Adrenal gland (tissue), 12 donors: ENCODE measurements around the gene TOR1AIP1. TPM values are rescaled to one million over a fixed set of nuclear protein-coding genes. Genes with fewer than 3 reads are reported as not detected.

ENCODE experiments used
- DNase-seq, 7 donors: peaks; one replicate each; pipeline ENCODE4 v3.0.0-alpha.2; 2019 to 2020
- H3K27ac ChIP-seq, 5 donors: fragments of 200-600 bp; sonication (generic) in 4 of 5; 1 replicate in 3 of 5; 2 replicates in 2 of 5; pipeline versions ENCODE4 v1.5.1 to v1.8.0; 2016 to 2020; ENCODE audit warnings: mild to moderate bottlenecking in 1 of 5
- H3K27me3 ChIP-seq: fragments of 200-600 bp; 2 replicates; pipeline ENCODE4 v1.8.0; 2021
- H3K36me3 ChIP-seq, 2 donors: fragments of 200-600 bp; replicated peaks in 1 of 2; 1 replicate in 1 of 2; 2 replicates in 1 of 2; pipeline versions ENCODE4 v1.5.1 to v1.8.0; 2018 to 2022
- H3K4me1 ChIP-seq, 2 donors: fragments of 200-600 bp; replicated peaks in 1 of 2; 1 replicate in 1 of 2; 2 replicates in 1 of 2; pipeline versions ENCODE4 v1.5.1 to v1.8.0; 2018 to 2021
- H3K4me3 ChIP-seq, 4 donors: fragments of 200-600 bp; sonication (generic) in 3 of 4; one replicate each; pipeline ENCODE4 v1.5.1; 2016 to 2018
- H3K9me3 ChIP-seq, 3 donors: fragments of 200-600 bp; sonication (generic) in 1 of 3; replicated peaks in 1 of 3; 1 replicate in 2 of 3; 2 replicates in 1 of 3; pipeline versions ENCODE4 v1.5.1 to v1.8.0; 2016 to 2021
- POLR2A ChIP-seq, 2 donors: fragments of 450-650 bp; IDR thresholded peaks; one replicate each; pipeline ENCODE4 v1.6.1; 2017; ENCODE audit warnings: antibody characterized with exemption in 2 of 2, mild to moderate bottlenecking in 2 of 2, moderate library complexity in 1 of 2
- whole genome bisulfite sequencing, 4 donors: extraction: QIAGEN DNeasy Blood & Tissue Kit in 2 of 4; methylation state at CpG; one replicate each; pipeline versions ENCODE4 v1.1.5 to v1.1.7; 2013 to 2017; 5-methylcytosine and 5-hydroxymethylcytosine counted together
- intact Hi-C, 2 donors: fragments of 100-400 bp; cut with DNase I; formaldehyde crosslinking; loops; one replicate each; pipeline versions ENCODE4 v1.14.1 to v1.15.0; 2022 to 2023
- polyA plus RNA-seq, 3 donors: library from polyadenylated mRNA; stranded (reverse); fragments of 200-250 nt in 2 of 3; fragments of 350-450 nt in 1 of 3; fragmentation: Illumina TruSeq in 1 of 3; extraction: RNeasy Lipid Tissue Mini Kit (QIAGEN cat#74804) in 1 of 3; gene quantifications; one replicate each; pipeline ENCODE4 v1.2.3, GENCODE V29; 2013 to 2014
- total RNA-seq, 9 donors: library from RNA; depleted of rRNA in 4 of 9; stranded (reverse); fragments of >200 nt in 4 of 9; fragments of 120-200 nt in 1 of 9; fragmentation: NEBNext Ultra II Directional in 1 of 9; extraction: Animal tissue kit (Norgen Biotek cat#: 25700) in 1 of 9; gene quantifications; one replicate each; pipeline versions ENCODE4 v1.1.0 to v1.2.4, GENCODE V29; 2013 to 2023
- TF ChIP-seq, protein P1 (sequence below), 6 experiments: fragments of 450-650 bp in 4 of 6; fragments of 200-600 bp in 2 of 6; sonication (generic) in 1 of 6; IDR thresholded peaks; 1 replicate in 5 of 6; 2 replicates in 1 of 6; pipeline versions ENCODE4 v1.5.1 to v1.8.0; 2016 to 2021; ENCODE audit warnings: antibody characterized with exemption in 6 of 6, mild to moderate bottlenecking in 2 of 6, moderate library complexity in 1 of 6
- donor health status: healthy with polysubstance abuse.
- donor health status: Bipolar disorder and iron deficiency.
- donor health status: DM: yes; HTN: yes; CAD: no.
- donor health status: DM: no; HTN: no; CAD: no.
- donor health status: DM: no; HTN: no; CAD: no.
- donor health status: DM: yes; HTN: yes; CAD: no.

The TOR1AIP1 gene
- total and polyA plus RNA-seq, 12 donors, result 22.5 to 99.6 (median 58.1) TPM

DNA sequence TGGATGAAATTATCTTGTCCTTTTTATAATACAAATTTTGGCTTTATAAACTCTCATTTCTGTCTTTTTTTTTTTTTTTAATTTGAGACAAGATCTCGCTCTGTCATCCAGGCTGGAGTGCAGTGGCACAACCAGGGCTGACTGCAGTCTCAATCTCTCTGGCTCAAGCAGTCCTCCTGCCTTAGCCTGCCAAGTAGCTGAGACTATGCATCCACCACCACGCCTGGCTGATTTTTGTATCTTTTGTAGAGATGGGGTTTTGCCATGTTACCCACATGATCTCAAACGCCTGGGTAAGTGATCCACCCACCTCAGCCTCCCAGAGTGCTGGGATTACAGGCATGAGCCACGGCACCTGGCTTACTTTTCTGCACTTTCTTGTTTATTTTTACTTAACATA, 7.5 kb downstream of the TOR1AIP1 start:
- Histone ChIP-seq H3K36me3 (peaks cover 0 to 56% of the 10 kb centered on the region in 2 donors), H3K27me3 (no peaks in the 10 kb centered on the region), H3K9me3 (no peaks in the 10 kb centered on the region), H3K27ac (no peak overlapping the region), H3K4me1 (peaks cover 0 to 34% of the 10 kb centered on the region in 2 donors), H3K4me3 (no peak overlapping the region)
- 78 to 91% (median 83%) methylated on average over 4 of the region's 4 CpGs for WGBS, 4 donors
- no peak for DNase-seq
- intact Hi-C loops, result loop anchor here in 1 of 2 donors (10.0 kb wide), 1 partner anchor 65 kb away; the partner anchor contains the start of gene CEP350
- TF ChIP-seq, protein P1, sequence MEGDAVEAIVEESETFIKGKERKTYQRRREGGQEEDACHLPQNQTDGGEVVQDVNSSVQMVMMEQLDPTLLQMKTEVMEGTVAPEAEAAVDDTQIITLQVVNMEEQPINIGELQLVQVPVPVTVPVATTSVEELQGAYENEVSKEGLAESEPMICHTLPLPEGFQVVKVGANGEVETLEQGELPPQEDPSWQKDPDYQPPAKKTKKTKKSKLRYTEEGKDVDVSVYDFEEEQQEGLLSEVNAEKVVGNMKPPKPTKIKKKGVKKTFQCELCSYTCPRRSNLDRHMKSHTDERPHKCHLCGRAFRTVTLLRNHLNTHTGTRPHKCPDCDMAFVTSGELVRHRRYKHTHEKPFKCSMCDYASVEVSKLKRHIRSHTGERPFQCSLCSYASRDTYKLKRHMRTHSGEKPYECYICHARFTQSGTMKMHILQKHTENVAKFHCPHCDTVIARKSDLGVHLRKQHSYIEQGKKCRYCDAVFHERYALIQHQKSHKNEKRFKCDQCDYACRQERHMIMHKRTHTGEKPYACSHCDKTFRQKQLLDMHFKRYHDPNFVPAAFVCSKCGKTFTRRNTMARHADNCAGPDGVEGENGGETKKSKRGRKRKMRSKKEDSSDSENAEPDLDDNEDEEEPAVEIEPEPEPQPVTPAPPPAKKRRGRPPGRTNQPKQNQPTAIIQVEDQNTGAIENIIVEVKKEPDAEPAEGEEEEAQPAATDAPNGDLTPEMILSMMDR (IDR thresholded peaks at IDR 0.05), result no peak
- no peak for TF ChIP-seq POLR2A (IDR thresholded peaks at IDR 0.05)

DNA sequence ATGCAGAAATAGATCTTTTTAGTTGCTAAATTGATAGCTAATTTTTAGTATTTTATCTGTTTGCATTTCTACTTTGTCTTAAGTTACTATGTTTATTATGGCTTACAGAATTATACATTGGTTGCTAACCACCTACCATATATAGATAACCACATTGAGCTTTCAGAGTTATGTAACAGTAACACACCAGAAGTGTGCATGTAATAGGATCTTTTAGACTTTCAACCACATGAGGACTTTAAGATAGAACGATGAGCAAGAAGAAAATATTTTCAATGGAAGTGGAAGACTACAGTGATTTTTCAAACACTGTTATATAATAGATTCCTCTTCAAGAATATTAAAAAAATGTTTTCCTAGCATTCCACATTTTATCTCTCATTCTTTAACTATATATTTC, 28.8 kb downstream of the TOR1AIP1 start:
- peaks cover 0 to 51% of the 10 kb centered on the region in 2 donors for H3K36me3 ChIP-seq

DNA sequence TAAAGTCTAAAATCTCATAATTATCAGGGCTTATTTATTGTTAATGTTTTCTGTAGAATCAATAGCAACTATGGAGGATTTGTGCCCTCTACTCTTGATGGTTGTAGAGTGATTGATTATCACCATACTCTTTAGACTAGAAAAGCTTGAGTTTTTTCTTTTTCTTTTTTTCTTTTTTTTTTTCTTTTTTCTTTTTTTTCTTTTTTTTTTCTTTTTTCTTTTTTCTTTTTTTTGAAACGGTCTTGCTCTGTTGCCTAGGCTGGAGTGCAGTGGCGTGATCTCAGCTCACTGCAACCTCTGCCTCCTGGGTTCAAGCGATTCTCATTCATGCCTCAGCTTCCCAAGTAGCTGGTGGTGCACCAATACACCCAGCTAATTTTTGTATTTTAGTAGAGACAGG, 29.7 kb downstream of the TOR1AIP1 start:
- intact Hi-C loops, result loop anchor here in 1 of 2 donors (10.0 kb wide), 1 partner anchor 103 kb away; no protein-coding TSS in a partner anchor
- no peaks in the 10 kb centered on the region for H3K27me3 ChIP-seq
- DNase-seq, result no peak
- WGBS, 4 donors, result 96 to 100% (median 97%) methylated on average over 3 of the region's 3 CpGs
- H3K4me1 ChIP-seq, result no peaks in the 10 kb centered on the region
- H3K36me3 ChIP-seq, result peaks cover 0 to 59% of the 10 kb centered on the region in 2 donors
- TF ChIP-seq, protein P1 (IDR thresholded peaks at IDR 0.05), result no peak
- TF ChIP-seq POLR2A (IDR thresholded peaks at IDR 0.05), result no peak
- H3K4me3 ChIP-seq, result no peak overlapping the region
- H3K27ac ChIP-seq, result no peak overlapping the region
- H3K9me3 ChIP-seq, result no peaks in the 10 kb centered on the region

More for the DNA sequence above, 28.8 kb downstream of the TOR1AIP1 start:
- TF ChIP-seq, protein P1 (IDR thresholded peaks at IDR 0.05), result no peak
- no peak for TF ChIP-seq POLR2A (IDR thresholded peaks at IDR 0.05)
- no peak for DNase-seq
- intact Hi-C loops, result loop anchor here in 1 of 2 donors (10.0 kb wide), 1 partner anchor 104 kb away; no protein-coding TSS in a partner anchor
- Histone ChIP-seq H3K27ac (no peak overlapping the region), H3K4me3 (no peak overlapping the region), H3K9me3 (no peaks in the 10 kb centered on the region), H3K4me1 (no peaks in the 10 kb centered on the region), H3K27me3 (no peaks in the 10 kb centered on the region)
- 55 to 75% (median 66%) methylated on average over 1 of the region's 1 CpG for WGBS, 4 donors

DNA sequence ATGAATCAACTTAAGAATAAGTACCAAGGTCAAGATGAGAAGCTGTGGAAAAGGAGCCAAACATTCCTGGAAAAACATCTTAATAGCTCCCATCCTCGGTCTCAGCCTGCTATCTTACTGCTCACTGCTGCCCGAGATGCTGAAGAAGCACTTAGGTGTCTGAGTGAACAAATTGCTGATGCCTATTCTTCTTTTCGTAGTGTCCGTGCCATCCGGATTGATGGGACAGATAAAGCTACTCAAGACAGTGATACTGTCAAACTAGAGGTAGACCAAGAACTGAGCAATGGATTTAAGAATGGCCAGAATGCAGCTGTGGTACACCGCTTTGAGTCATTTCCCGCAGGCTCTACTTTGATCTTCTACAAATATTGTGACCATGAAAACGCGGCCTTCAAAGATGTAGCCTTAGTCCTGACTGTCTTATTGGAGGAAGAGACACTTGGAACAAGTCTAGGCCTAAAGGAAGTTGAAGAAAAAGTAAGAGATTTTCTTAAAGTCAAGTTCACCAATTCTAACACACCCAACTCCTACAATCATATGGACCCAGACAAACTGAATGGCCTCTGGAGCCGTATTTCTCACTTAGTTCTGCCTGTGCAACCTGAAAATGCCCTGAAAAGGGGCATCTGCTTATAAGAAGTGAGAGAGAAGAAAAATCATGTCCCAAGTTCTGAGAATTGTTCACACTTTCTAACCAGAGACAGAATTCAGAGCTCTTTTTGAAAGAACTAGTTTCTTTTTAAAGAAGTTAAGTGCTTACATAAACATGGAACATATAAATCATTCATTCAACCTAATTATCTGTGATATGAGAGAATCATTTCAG, 35.7 kb downstream of the TOR1AIP1 start:
- Histone ChIP-seq H3K4me3 (no peak overlapping the region), H3K9me3 (no peaks in the 10 kb centered on the region), H3K27me3 (no peaks in the 10 kb centered on the region), H3K4me1 (peaks cover 0 to 14% of the 10 kb centered on the region in 2 donors), H3K27ac (no peak overlapping the region), H3K36me3 (peaks cover 0 to 61% of the 10 kb centered on the region in 2 donors)
- WGBS, 4 donors, result 81 to 83% (median 82%) methylated on average over 10 of the region's 10 CpGs
- TF ChIP-seq POLR2A (IDR thresholded peaks at IDR 0.05), result no peak
- TF ChIP-seq, protein P1 (IDR thresholded peaks at IDR 0.05), result no peak
- intact Hi-C loops, result loop anchor here in 1 of 2 donors (10.0 kb wide), 1 partner anchor 97 kb away; no protein-coding TSS in a partner anchor
- no peak for DNase-seq
